KOPT-K1 (cell line): ENCODE results near the gene SERPINA1.

ENCODE experiments used
- H3K27ac ChIP-seq: fragments of 200-600 bp; sonication (generic); 2 replicates; pipeline ENCODE4 v1.5.1; 2016; ENCODE audit warnings: antibody characterized with exemption, mild to moderate bottlenecking, low read depth, low read length; ENCODE audit not compliant: poor library complexity, severe bottlenecking
- H3K36me3 ChIP-seq: fragments of 200-600 bp; sonication (generic); 2 replicates; pipeline ENCODE4 v1.5.1; 2017; ENCODE audit warnings: antibody characterized with exemption, mild to moderate bottlenecking, low read length, moderate library complexity; ENCODE audit not compliant: insufficient read depth
- H3K9me3 ChIP-seq: fragments of 200-600 bp; sonication (generic); 2 replicates; pipeline ENCODE4 v1.5.1; 2017; ENCODE audit warnings: antibody characterized with exemption, low read length, mild to moderate bottlenecking; ENCODE audit not compliant: insufficient read depth, poor library complexity, severe bottlenecking

The SERPINA1 gene

DNA sequence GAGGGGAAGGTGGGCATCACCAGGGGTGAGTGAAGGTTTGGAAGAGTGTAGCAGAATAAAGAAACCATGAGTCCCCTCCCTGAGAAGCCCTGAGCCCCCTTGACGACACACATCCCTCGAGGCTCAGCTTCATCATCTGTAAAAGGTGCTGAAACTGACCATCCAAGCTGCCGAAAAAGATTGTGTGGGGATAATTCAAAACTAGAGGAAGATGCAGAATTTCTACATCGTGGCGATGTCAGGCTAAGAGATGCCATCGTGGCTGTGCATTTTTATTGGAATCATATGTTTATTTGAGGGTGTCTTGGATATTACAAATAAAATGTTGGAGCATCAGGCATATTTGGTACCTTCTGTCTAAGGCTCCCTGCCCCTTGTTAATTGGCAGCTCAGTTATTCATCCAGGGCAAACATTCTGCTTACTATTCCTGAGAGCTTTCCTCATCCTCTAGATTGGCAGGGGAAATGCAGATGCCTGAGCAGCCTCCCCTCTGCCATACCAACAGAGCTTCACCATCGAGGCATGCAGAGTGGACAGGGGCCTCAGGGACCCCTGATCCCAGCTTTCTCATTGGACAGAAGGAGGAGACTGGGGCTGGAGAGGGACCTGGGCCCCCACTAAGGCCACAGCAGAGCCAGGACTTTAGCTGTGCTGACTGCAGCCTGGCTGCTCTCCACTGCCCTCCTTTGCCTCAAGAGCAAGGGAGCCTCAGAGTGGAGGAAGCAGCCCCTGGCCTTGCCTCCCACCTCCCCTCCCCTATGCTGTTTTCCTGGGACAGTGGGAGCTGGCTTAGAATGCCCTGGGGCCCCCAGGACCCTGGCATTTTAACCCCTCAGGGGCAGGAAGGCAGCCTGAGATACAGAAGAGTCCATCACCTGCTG is 7.0 kb downstream of the SERPINA1 start:
- Histone ChIP-seq H3K27ac (no peak overlapping the region), H3K36me3 (no peaks in the 10 kb centered on the region), H3K9me3 (no peaks in the 10 kb centered on the region)

DNA sequence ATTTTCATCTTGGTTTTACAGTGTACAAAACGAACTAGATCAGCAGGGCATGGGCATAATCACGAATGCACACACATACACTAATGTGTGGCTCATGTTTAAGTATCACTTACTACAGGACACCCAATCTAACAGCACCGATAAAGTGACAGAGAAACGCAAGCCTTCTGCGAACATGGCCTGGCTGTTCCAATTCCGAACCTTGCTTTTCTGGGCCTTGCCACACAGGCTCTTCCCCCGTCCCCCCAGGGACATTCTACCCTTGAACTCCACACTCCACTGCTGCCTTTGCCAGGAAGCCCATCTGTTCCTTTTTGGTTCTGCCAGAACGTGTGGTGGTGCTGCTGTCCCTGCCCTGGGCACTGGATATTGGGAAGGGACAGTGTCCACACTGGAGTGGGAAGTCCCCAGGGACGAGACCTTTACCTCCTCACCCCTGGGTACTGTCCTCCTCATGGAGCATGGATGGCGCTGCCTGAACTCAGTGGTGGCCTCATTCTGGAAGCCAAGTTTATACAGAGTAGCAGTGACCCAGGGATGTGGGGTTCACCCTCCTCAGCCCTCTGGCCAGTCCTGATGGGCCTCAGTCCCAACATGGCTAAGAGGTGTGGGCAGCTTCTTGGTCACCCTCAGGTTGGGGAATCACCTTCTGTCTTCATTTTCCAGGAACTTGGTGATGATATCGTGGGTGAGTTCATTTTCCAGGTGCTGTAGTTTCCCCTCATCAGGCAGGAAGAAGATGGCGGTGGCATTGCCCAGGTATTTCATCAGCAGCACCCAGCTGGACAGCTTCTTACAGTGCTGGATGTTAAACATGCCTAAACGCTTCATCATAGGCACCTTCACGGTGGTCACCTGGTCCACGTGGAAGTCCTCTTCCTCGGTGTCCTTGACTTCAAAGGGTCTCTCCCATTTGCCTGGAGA is 7.9 kb downstream of the SERPINA1 start:
- no peaks in the 10 kb centered on the region for H3K9me3 ChIP-seq
- no peak overlapping the region for H3K27ac ChIP-seq
- H3K36me3 ChIP-seq, result no peaks in the 10 kb centered on the region

DNA sequence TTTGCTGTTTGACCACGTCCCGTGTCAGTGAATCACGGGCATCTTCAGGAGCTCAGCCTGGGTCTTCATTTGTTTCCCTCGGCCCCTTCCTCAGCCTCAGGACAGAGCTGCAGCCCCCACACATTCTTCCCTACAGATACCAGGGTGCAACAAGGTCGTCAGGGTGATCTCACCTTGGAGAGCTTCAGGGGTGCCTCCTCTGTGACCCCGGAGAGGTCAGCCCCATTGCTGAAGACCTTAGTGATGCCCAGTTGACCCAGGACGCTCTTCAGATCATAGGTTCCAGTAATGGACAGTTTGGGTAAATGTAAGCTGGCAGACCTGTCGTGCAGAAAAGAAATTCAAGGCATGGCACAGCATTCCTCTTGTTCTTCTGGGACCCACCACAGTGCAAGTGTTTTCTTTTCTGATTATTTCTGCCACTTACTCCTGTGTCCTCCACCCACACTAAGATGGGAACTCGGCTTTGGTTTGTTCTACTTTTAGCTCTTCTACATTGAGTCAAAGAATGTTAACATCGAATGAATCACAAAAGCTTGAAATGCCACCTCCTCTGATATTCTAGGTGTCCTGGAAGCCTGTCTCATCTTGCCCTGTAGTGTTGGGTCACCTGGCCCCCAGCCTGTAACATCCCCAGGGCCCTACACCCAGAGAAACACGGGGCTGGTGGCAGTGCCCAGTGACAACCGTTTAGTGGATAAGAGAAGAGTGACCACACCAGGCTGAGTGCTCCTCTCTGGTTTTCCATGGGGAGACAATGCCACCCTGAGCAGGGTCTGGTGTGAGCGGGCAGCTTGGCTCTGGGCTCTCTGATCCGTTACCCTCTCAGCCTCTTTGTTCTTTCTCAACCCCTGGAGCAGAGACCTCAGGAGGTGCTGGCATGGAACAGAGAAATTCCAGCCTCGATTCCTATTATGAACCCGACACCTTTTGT is 8.8 kb downstream of the SERPINA1 start:
- Histone ChIP-seq H3K27ac (no peak overlapping the region), H3K36me3 (no peaks in the 10 kb centered on the region), H3K9me3 (no peaks in the 10 kb centered on the region)

DNA sequence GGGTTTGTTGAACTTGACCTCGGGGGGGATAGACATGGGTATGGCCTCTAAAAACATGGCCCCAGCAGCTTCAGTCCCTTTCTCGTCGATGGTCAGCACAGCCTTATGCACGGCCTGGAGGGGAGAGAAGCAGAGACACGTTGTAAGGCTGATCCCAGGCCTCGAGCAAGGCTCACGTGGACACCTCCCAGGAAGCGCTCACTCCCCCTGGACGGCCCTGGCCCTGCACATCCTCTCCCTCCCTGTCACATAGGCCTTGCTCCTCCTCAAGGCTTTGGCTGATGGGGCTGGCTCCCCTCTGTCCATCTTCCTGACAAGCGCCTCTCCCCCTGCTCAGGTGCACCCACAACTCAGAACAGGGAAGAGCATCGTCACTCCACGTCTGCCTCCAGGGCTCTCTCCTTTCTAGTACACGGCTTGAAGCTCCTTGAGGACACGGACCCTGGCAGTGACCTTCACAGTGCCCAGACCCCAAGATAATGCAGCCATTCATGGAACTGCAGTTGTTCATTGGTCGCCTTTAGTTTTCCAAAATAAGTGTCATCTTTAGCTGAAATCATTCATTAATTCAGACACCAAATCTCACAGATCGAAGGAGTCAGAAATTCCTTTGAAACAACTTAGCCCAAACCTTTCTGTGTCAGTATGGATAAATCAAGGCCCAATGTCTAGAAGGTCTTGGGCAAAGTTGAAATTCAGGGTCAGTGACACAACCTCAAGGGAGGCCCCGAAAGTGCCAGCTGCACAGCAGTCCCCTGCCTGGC is 9.7 kb downstream of the SERPINA1 start:
- H3K27ac ChIP-seq, result no peak overlapping the region

DNA sequence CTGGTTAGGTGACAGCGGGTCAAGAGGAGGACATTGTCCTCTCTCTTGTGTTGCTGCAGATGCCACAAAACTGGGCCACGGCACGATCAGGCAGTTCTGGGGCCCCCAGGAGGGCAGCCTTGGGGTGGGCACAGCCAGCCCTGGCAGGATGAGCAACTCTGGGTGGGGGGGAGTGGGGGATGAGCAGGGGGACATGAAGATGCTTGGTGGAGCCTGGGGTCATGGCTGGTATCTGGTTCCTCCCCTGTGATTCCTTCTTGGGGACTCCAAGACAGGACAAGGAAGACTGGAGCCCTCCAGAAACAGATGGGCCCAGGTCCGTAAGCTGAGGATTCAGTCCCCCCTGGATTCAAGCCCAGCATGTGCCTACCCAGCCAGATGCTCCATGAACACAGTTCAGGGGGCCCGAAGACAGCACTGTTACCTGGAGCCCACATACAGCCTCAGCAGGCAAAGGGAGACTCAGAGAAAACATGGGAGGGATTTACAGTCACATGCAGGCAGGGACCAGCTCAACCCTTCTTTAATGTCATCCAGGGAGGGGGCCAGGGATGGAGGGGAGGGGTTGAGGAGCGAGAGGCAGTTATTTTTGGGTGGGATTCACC is 10.4 kb downstream of the SERPINA1 start:
- Histone ChIP-seq H3K36me3 (no peaks in the 10 kb centered on the region), H3K9me3 (no peaks in the 10 kb centered on the region), H3K27ac (no peak overlapping the region)

More for the DNA sequence above, 9.7 kb downstream of the SERPINA1 start:
- Histone ChIP-seq H3K9me3 (no peaks in the 10 kb centered on the region), H3K36me3 (no peaks in the 10 kb centered on the region)

DNA sequence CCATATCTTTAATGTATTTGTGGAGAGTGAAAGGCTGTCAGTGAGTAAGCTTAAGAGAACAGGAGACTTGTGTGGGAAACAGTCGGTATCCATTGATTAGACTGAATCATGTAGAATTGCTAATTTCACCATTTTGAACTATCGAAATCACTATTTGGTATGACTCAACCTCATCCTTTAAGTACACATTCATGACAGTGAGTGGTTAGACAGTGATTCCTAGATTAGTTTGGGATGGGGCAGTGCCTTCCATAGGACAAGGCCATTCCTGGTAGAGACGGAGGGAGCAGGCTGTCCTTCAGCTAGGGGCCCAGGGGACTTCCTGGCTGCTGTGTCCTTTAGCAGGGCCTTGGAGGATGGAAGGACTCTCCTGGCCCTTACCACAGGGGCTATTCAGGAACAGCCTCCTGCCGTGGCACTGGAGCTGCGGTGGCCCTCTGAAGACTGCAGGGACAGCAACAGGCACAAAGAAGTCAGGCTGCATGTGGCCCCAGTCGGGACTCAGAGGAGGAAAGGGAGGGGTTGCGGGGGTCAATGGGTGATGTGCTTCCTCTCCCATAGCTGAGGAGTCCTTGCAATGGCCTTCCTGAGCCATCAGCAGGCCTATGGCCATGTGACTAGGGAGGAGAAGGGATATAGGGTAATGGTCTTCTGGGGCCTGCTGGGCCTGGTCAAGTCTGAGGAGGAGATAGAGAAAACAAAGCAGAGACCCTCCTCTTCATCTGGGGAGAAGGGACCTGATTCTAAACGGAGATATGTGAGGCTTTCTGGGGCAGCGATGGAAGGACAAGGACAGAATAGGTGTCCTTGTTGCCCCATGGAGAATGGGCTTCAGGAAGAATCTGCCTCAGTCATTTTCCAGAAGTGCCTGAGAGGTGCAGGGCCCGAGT is 11.2 kb downstream of the SERPINA1 start:
- no peak overlapping the region for H3K27ac ChIP-seq

DNA sequence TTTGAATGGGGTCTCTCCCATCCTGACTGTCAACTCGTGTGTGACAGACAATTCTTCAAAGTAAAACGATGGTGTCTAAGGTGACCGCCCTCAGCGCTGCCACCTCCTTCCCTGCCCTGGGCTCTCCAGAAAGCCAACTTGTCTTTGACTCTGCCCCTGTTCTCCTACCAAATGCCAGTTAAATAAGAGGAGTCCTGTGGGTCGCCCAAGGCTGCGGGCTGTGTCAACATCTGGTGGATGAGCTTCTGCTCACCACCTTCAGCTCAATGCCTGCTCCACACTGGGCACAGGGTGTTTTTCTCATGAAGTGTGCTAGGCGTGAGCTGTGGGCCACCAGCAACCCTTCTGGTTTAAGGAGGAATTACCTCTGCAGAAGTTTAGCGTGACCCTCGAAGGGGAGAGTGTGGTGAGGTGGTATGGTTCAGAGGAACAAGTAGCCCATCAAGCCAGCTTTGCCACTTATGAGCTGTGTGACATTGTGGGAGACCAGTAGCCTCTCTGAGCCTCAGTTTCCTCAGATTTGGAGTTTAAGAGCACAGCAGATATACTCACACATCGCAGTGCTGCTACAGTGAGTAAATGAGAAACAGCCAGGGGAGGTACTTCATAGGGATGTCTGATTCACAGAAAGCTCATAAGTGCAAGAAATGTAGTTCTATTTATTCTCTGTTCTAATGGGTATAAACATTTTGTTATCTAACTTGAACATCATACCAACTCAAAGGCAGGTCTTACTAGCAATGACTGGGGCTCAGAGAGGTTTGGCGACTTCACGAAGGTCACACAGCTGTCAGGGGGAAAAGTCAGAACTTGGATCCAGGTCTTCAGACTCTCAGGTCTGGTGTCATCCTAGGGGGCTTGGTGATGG is 12.1 kb downstream of the SERPINA1 start:
- H3K9me3 ChIP-seq, result no peaks in the 10 kb centered on the region

More for the DNA sequence above, 11.2 kb downstream of the SERPINA1 start:
- no peaks in the 10 kb centered on the region for H3K9me3 ChIP-seq
- no peaks in the 10 kb centered on the region for H3K36me3 ChIP-seq

DNA sequence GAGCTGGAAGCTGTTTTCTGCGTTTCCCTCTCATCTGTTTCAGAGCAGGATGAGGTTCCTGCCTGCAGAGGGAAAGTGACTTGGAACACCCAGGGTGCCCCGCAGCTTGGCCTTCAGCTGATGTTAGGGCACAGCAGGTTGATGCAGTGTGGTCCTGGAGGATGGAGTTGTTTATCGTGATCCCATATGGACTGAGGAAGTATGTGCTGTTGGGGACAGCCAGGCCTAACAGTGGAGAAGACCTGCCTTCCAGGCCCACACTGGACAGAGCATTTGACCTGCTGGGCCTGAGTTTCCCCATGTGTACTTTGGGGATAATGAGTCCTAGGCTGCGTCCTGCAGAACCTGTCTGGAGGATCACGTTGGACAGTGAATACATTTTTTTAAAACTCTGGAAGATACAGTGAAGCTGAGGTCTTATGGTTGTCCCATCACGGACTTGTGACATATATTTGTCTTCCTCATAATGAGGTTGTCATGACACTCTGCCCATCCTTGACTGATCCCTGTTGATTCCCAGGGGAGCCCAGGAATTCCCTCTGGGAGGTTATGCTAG is 12.8 kb downstream of the SERPINA1 start:
- no peaks in the 10 kb centered on the region for H3K36me3 ChIP-seq
- H3K27ac ChIP-seq, result no peak overlapping the region
- no peaks in the 10 kb centered on the region for H3K9me3 ChIP-seq

More for the DNA sequence above, 12.1 kb downstream of the SERPINA1 start:
- Histone ChIP-seq H3K36me3 (no peaks in the 10 kb centered on the region), H3K27ac (no peak overlapping the region)

DNA sequence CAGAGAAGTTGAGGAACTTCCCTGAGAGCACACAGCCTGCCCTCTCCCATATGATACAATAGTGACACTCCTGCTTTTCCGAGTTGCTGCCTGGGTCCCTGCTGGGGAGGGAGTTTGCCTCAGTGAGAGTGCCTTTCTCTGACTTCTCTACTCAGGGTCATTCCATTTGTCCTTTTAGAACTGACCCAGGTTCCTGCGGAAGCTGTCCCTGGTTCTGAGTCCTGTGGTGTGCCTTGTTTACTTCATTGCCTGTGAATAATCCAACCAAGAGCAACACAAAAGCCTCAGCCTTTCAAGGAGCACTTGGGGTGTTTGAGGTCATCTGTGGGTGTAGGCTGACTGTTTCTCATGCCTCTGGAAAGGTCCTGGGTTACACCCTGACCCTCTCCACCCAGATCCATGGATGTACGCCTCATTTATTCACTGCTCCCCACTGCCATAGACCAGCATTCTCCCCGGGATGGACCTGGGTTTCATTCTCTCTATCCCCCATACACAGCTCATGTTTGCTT is 13.6 kb downstream of the SERPINA1 start:
- Histone ChIP-seq H3K27ac (no peak overlapping the region), H3K36me3 (no peaks in the 10 kb centered on the region), H3K9me3 (no peaks in the 10 kb centered on the region)

DNA sequence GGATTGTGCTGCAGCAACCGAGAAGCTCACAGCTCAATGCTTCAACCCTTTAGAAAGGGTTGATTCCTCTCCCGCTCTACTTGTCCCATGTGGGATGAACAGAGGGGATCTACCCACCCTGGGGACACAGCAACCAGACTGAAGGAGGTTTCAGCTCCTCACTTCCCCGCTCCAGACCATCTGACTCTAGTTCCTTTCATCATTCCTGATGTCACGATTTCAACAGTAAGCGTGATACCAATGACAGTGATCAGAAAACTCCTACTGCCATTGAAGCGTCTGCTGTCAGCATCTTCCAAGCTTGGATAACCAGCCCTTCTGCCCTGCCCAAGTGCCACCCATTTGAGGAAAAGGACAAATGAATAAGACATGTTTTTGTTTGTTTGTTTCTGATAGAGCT is 14.3 kb downstream of the SERPINA1 start:
- H3K27ac ChIP-seq, result no peak overlapping the region
- H3K9me3 ChIP-seq, result no peaks in the 10 kb centered on the region
- H3K36me3 ChIP-seq, result no peaks in the 10 kb centered on the region

DNA sequence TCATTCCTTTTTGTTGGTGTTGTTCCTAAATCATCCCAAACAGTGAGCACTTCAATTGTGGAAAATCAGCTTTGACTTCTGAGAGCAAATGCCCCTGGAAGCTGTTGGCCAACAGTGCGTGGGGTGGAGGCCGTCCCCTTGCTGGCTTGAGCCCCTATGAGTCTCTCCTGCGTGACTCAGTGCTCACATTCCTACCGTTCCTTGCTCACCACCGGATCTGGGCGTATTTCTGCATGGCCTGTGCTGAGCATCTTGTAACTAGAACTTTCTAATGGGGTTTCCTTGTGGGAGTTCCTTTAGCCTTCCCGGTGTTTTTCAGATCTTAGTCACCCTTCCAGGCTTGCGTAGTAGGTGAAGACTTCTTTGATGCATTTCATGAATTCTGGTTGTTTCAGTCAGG is 14.7 kb downstream of the SERPINA1 start:
- Histone ChIP-seq H3K9me3 (no peaks in the 10 kb centered on the region), H3K36me3 (no peaks in the 10 kb centered on the region), H3K27ac (no peak overlapping the region)
